HG02938 (cell line): ENCODE measurements around the gene COLQ.

Source experiments
- ATAC-seq: cut with Tn5 transposase; IDR thresholded peaks from one replicate; pipeline ENCODE4 v1.9.1; 2021; ENCODE audit warnings: mild to moderate bottlenecking, moderate library complexity; ENCODE audit not compliant: unreplicated experiment

The COLQ gene

GRCh38 chr3:15520804-15521572, 518 bp downstream of the COLQ start:
- ATAC-seq: no peak

GRCh38 chr3:15520185-15520584, 1.3 kb downstream of the COLQ start:
- ATAC-seq: no peak

DNA sequence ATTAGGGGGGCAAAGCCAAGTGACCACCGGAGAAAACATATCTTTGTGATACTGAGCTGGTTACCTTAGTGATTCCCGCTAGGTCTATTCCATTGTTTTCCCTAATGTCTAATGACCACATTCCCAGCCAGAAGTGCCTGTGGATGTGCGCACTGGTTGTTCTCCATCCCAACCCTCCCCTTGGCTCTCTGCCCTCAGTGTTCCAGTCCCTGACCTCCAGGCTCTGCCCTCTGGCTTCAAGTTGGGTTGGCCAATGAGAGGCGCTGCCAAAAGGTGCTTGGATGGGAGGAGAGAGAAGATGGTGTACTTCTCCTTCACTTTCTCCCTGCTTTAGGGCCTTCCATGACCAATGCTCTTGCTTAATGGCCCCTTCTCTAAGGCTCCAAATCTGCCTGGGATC, 2.4 kb downstream of the COLQ start:
- ATAC-seq: no peak

- no peak for ATAC-seq
Measured at GRCh38 chr3:15514663-15515340, 6.7 kb downstream of the COLQ start.

GRCh38 chr3:15513810-15514662, 7.5 kb downstream of the COLQ start:
- ATAC-seq: no peak

- no peak for ATAC-seq
Measured at GRCh38 chr3:15513116-15513515, 8.4 kb downstream of the COLQ start.

DNA sequence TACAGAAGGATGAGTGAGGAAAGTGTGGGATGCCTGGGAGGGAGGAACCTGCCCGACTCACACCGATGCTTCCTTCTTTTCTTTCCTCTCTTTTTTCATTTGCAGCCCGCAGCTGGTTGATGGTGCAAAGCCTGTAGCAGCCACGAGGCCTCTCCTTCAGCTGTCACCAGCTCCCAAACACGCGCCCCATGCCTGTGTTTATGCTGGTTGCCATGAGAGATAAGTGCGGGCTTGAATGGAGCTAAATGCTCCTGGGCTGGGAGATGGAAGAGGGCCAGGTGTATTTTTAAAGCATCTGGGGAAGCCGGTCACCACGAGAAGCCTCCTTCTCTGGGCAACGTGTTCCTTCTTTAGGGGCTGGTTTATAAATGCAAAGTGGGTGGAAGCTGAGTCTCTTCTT, 9.3 kb downstream of the COLQ start:
- no peak for ATAC-seq

DNA sequence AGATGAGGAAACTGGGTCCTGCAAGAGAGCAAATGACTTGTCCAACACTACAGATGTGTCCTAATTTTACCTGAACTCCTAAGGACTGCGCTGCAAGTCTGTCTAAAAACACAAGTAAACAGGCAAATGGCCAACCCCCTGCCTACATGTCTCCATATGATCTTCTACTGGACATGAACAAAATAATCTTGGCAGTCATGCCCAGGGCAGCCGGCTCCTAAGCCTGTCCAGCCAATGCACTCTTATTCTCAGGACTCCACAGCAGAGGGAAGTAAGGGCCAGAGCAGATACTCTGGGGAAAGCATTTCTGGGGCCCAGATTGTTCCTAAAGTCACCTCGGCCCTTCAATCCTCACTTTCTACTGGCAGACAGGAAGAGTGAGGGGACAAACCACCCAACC, 10.3 kb downstream of the COLQ start:
- no peak for ATAC-seq

DNA sequence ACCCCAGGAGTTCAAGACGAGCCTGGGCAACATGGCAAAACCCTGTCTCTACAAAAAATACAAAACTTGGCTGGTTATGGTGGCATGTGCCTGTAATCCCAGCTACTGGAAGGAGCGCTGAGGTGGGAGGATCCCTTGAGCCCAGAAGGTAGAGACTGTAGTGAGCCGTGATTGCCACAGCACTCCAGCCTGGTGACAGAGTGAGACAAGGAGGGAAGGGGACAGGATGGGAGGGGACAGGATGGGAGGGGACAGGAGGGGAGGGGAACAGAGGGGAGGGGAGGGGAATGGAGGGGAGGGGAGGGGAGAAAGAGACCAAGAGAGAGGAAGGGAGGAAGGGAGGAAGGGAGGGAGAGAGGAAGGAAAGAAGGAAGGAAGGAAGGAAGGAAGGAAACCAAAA, 11.0 kb downstream of the COLQ start:
- ATAC-seq: no peak

DNA sequence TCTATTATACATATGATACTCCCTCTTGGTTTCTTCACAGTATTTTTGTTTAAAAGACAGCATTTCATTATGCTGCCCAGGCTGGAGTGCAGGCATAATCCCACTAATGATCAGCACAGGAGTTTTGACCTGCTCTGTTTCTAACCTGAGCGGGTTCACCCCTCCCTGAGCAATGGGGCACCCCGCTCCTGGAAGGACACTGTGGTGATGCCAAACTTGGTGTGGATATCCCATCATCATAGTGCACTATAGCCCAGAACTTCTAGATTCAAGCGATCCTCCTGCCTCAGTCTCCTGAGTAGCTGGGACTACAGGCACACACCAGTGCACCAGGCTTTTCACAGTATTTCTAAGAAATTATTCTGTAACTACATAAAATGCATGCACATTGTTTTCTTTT, 14.9 kb downstream of the COLQ start:
- no peak for ATAC-seq

DNA sequence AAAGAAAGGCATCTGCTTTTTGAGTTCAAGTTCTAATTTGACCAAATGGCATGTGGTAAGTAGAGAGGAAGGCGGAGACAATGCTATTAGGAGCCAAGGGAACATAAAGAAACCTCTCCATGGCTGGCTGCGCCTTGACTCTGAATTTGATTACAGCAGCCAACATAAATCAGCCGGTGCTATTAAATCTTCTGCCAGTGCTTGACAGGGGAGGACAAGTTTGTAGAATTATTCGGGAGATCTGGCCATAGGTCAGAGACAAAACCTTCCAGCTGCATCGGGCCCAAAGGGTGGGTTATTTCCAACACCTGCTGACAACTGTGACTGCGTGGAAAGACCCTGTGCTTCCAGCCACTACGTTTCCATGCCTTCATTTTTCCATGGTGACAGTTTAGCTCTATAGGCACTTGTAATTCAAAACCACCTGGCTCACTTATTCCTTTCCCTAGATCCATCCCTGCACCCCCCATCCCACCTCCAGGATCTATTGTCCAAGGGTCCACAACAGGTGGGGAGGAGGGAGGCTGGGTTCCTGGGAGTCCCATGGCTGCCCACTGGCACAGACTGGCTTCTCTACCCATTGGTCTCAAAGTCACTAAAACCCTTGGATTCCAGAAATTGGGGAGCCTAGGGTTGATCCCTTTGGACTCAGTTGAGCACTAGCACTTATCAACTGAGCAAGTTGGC, 15.9 kb downstream of the COLQ start:
- no peak for ATAC-seq

- no peak for ATAC-seq
Measured at GRCh38 chr3:15502616-15503015, 18.9 kb downstream of the COLQ start.

GRCh38 chr3:15501126-15501525, 20.4 kb downstream of the COLQ start:
- no peak for ATAC-seq

- ATAC-seq: no peak
Measured at GRCh38 chr3:15500107-15500724, 21.3 kb downstream of the COLQ start.

- no peak for ATAC-seq
Measured at GRCh38 chr3:15499536-15499935, 22.0 kb downstream of the COLQ start.

GRCh38 chr3:15498431-15499214, 22.9 kb downstream of the COLQ start:
- ATAC-seq: no peak

DNA sequence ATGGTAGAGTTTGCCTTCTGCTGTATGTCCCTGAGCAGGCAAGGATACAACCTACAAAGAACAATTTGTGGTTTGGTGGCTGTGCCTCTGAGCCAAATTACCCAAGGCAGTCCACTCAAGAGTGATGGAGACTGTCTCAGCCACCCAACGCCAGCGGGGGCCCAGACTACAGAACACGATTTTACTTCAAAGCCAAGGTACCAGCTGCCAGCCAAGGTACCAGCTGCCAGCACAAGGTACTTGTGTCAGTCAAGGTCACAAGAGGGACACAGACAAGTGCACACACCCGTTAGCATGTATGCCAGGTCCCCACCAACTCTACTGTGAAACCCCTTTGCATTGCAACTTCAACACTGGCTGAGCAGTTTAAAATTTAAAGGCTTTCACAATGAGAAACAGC, 23.5 kb downstream of the COLQ start:
- no peak for ATAC-seq

- no peak for ATAC-seq
Measured at GRCh38 chr3:15496341-15496664, 25.2 kb downstream of the COLQ start.

DNA sequence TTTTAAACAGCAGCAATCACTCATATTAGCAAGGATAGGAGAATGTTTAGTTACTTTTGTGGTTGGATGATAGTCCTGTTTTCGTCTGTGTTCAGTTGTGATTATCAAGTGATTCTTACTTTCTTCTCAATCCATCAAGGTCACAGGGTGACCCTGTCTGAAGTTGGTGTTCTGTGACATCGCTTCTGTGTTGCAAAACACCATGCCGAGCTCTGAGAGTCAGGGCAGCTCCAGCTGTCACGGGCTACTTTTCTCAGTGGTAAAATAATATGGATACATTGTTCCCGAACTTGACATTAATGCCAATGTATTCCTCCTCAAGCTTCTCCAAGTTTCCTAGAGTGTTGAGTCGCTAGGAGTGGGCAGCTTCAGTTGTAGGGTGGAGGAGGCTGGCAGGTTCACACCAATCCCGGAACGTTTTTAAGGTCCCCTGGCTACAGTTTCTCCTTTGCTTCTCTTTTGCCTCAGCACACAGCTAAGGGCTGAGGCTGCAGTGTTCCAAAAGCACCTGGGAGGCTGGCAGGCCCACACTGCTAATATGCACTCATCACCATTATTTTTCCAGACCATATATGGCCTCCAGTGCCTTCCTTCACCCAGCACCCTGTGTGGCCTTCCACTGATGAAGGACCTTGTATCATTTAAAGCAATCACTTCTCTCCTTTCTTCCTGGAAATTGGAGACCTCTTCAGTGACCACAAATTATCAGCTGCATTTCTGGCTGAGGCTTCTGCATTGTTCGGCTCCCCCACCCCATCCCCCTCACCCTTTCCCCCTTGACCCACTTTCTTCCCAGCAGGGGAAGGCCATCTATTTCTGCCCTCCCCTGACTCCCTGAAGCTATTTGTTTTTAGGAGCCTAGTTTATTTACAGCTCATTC, 25.8 kb downstream of the COLQ start:
- ATAC-seq: no peak
